ENCODE measurements around the gene MAN1B1.

- TF ChIP-seq CTCF (IDR thresholded peaks at IDR 0.05) (no peak), EP300 (IDR thresholded peaks at IDR 0.05) (no peak)
These were observed 2.6 kb downstream of the MAN1B1 start for GRCh38 chr9:137089232-137089947.
